ENCODE measurements around the gene GJC3.
"Not testable (repeated sequence)": the region's sequence is repeated elsewhere in the genome, so short reads cannot be mapped to it uniquely, and the experiment has no call there.

The GJC3 gene, protein sequence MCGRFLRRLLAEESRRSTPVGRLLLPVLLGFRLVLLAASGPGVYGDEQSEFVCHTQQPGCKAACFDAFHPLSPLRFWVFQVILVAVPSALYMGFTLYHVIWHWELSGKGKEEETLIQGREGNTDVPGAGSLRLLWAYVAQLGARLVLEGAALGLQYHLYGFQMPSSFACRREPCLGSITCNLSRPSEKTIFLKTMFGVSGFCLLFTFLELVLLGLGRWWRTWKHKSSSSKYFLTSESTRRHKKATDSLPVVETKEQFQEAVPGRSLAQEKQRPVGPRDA

DNA sequence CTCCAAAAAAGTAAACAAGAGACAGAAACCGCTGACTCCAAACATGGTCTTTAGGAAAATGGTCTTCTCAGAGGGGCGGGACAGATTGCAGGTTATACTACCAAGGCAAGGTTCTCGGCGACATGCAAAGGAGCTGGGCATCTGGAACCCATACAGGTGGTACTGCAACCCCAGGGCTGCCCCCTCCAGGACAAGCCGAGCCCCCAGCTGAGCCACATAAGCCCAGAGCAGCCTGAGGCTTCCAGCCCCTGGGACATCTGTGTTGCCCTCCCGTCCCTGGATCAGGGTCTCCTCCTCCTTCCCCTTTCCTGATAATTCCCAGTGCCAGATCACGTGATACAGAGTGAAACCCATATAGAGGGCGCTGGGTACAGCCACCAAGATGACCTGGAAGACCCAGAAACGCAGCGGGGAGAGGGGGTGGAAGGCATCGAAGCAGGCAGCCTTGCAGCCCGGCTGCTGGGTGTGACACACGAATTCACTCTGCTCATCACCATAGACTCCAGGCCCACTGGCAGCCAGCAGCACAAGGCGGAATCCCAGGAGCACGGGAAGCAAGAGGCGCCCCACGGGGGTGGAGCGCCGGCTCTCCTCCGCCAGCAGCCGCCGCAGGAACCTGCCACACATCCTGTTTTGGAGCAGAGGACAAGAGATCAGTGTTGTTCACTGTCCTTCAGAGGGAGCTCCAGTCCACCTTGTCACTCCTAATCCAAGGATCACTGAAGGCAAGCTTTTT lies at the start of gene GJC3:
Gene GJC3 (minus strand): TSS at position 627 of the 736 bp plus-strand sequence. CDS start 0 bp downstream, at position 627.
- peak; percentile 20 for DNase-seq

GRCh38 chr7:99976626-99977025 lies 47.2 kb upstream of the GJC3 start:
- DNase-seq: no peak

DNA sequence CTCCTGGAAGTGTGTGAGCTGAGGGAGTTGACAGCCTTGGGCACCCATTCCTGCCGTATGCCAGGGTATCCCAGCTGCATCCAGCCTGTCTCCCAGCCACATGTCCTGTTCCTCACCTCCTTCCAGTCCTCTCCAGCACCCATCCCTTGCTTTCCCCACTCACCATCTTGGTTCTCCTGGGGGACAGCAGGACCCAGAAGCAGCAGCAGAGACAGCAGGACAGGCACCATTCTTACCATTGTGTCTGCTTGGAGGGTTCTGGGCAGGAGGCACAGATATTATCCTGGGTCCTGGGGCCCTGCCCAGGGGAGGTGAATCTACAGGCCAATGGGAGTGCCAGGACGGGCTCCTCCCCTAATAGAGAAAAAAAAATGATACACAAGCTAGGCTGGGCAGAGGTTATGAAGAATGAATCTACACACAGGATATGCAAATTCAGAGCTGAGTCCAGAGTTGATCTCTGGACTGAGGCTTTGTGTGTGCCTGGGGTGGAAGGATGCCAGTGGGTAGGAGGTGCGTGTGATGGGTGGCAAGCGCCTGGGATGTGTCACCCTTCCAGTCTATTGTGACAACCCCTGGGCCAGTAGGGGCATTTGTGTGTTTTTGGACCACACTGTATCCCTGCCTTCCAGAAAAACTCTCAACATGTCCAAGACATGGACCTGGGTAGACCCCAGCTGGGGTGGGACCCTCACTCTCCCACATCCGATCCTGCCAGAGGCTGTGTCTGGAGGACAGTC lies 46.5 kb upstream of the GJC3 start, which contains the start of gene AZGP1:
Gene AZGP1 (minus strand): TSS at position 250 of the 740 bp plus-strand sequence. CDS start 11 bp downstream, at position 239.
- no peak for DNase-seq

GRCh38 chr7:99974681-99975080 lies 45.3 kb upstream of the GJC3 start:
- DNase-seq: no peak

- DNase-seq: not testable (repeated sequence)
Observed at GRCh38 chr7:99973817-99974216, 44.4 kb upstream of the GJC3 start.

DNA sequence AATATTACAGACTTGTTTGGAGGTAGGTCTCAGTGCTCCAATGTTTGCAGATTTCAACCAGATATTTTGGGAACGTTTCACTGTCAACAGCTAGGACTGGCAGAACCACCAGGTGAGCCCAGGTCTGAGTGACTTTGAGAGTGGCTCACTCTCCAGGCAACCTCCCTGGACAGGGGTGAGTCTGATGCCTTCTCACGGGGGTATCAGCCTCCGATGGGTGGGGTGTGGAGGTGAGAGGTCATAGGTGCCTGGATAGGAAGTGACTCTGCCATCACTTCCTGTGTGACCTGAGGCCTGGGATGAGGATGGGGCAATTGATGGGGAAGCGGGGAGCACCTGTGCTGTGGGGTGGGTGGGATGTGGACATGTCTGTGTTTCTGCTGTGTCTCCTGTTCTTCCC lies 41.8 kb upstream of the GJC3 start:
- DNase-seq: no peak

GRCh38 chr7:99969813-99970212 lies 40.4 kb upstream of the GJC3 start:
- DNase-seq: not testable (repeated sequence)

GRCh38 chr7:99969298-99969697 lies 39.9 kb upstream of the GJC3 start:
- DNase-seq: no peak

DNA sequence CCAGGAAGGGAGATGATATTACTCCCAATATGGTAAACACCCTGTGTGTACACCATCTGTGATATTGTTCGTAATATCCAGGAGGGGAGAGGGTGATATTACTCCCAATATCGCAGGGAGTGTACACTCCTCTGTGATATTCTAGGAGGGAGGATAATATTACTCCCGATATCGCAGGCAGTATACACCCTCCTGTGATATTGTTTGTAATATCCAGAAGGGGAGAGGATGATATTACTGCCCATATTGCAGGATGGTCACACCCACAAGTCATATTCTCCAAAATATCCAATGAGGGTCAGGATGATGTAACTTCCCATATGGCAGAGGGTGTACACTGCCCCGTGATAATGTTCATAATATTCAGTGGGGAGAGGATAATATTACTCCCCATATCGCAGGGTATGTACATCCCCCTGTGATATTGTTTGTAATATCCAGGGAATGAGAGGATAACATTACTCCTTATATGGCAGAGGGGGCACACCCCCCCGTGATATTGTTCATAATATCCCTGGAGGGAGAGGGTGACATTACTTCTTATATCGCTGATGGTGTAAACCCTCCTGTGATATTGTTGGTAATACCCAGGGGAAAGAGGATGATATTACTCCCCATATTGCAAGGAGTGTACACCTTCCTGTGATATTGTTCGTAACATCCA lies 29.3 kb upstream of the GJC3 start:
- DNase-seq: no peak

GRCh38 chr7:99955247-99955646 lies 25.8 kb upstream of the GJC3 start:
- DNase-seq: no peak

DNA sequence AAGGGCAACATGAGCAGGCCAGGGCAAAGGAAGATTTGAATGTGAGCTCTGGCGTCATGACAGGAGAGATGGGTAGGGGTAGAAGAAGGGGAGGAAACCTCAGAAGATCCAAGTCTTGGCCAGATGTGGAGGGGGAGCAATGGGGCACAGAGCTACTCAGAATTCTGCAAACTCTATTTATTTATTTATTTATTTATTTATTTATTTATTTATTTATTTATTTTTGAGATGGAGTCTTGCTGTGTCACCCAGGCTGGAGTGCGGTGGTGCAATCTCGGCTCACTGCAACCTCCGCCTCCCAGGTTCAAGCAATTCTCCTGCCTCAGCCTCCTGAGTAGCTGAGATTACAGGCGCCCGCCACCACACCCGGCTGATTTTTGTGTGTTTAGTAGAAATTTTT lies 25.2 kb upstream of the GJC3 start:
- not testable (repeated sequence) for DNase-seq

GRCh38 chr7:99953649-99954048 lies 24.2 kb upstream of the GJC3 start:
- DNase-seq: no peak

GRCh38 chr7:99952649-99953048 lies 23.2 kb upstream of the GJC3 start:
- DNase-seq: not testable (repeated sequence)

DNA sequence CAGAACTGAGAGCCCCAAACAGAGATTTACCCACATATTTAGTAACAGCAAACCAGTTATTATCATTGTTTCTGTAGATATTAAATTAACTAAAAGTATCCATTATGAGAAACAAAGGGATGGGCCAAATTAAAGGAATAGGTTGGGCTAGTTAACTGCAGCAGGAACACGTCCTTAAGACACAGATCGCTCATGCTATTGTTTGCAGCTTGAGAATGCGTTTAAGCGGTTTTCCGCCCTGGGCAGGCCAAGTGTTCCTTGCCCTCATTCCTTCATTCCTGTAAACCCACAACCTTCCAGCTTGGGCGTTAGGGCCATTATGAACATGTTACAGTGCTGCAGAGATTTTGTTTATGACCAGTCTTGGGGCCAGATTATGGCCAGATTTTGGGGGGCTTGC lies 21.4 kb upstream of the GJC3 start:
- not testable (repeated sequence) for DNase-seq

GRCh38 chr7:99949645-99950228 lies 20.3 kb upstream of the GJC3 start:
- no peak for DNase-seq

DNA sequence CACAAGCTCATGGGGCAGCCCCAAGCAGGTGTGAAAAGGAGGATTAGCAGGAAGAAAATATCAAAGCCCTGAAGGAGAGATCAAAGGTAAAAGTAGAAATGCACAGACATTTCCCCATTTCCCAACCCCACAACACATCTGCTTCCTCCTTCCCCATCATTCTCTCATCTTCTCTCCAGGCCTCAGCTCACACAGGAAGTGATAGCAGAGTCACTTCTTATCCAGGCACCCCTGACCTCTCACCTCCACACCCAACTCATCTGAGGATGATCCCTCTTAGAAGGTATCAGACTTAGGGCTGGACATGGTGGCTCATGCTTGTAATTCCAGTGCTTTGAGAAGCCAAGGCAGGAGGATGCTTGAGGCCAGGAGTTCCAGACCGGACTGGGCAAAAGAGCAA lies 18.2 kb upstream of the GJC3 start:
- no peak for DNase-seq

- DNase-seq: no peak
Observed at GRCh38 chr7:99944497-99945070, 15.2 kb upstream of the GJC3 start.

- DNase-seq: no peak
Observed at GRCh38 chr7:99943641-99944496, 14.4 kb upstream of the GJC3 start.

- DNase-seq: no peak
Observed at GRCh38 chr7:99938296-99938695, 8.9 kb upstream of the GJC3 start.

DNA sequence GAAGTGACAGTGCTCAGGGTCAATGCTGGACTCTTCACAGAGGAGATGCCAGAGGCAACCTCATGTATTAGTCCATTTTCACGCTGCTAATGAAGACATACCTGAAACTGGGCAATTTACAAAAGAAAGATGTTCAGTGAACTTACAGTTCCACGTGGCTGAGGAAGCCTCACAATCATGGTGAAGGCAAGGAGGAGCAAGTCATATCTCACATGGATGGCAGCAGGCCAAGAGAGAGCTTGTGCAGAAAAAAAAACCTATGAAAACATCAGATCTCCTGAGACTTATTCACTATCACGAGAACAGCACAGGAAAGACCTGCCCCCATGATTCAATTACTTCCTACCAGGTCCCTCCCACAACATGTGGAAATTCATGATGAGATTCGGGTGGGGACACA lies 5.6 kb upstream of the GJC3 start:
- DNase-seq: not testable (repeated sequence)

DNA sequence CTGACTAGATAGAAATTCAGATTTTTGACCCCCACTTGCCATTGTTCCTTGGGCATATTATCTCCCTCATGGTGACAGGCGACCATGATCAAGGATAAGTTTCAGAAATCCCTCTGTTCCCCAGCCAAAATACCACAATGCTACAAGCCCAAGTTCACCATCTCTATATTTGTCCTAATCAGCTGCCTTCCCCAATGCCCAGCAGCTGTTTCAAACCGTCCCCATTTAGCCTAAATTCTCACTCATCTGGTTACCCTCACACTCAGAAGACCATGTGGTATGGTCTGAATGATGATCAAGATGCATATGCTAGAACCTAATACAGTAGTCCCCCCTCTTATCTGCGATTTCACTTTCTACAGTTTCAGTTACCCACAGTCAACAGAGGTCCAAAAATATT lies 956 bp upstream of the GJC3 start:
- DNase-seq: no peak

All from stimulated activated CD4-positive, alpha-beta T cell treated with anti-CD3 and anti-CD28 coated beads, Interleukin-12 subunit alpha, Interleukin-12 subunit beta, amount 100 ng/mL, for 4 hours (primary cell).